Measurements from ENCODE around the gene VWCE. TPM values are rescaled to one million over a fixed set of nuclear protein-coding genes. Genes with fewer than 3 reads are reported as not detected.
A peak's percentile ranks its signal among the peaks of the same experiment; 100 is the strongest.
"Not testable (repeated sequence)": the region's sequence is repeated elsewhere in the genome, so short reads cannot be mapped to it uniquely, and the experiment has no call there.

Gene VWCE
- total RNA-seq, 1 experiment from 2014 or later, result not detected

- no peaks in the 10 kb centered on the region for H3K27me3 ChIP-seq
- H3K36me3 ChIP-seq, result no peaks in the 10 kb centered on the region
- no peaks in the 10 kb centered on the region for H3K9me3 ChIP-seq
- H3K4me3 ChIP-seq, result no peak overlapping the region
- no peak for DNase-seq
Measured at GRCh38 chr11:61273178-61274078, 21.7 kb downstream of the VWCE start.

- Histone ChIP-seq H3K27me3 (no peaks in the 10 kb centered on the region), H3K36me3 (no peaks in the 10 kb centered on the region), H3K9me3 (no peaks in the 10 kb centered on the region), H3K4me3 (no peak overlapping the region)
- no peak for DNase-seq
Measured at GRCh38 chr11:61272731-61273130, 22.4 kb downstream of the VWCE start.

GRCh38 chr11:61270354-61271076 is 24.6 kb downstream of the VWCE start:
- no peak for DNase-seq
- Histone ChIP-seq H3K27me3 (no peaks in the 10 kb centered on the region), H3K9me3 (no peaks in the 10 kb centered on the region), H3K4me3 (no peak overlapping the region), H3K36me3 (no peaks in the 10 kb centered on the region)

- no peak for DNase-seq
- H3K4me3 ChIP-seq, result no peak overlapping the region
- no peaks in the 10 kb centered on the region for H3K27me3 ChIP-seq
- no peaks in the 10 kb centered on the region for H3K9me3 ChIP-seq
- no peaks in the 10 kb centered on the region for H3K36me3 ChIP-seq
Measured at GRCh38 chr11:61268588-61269250, 26.4 kb downstream of the VWCE start.

DNA sequence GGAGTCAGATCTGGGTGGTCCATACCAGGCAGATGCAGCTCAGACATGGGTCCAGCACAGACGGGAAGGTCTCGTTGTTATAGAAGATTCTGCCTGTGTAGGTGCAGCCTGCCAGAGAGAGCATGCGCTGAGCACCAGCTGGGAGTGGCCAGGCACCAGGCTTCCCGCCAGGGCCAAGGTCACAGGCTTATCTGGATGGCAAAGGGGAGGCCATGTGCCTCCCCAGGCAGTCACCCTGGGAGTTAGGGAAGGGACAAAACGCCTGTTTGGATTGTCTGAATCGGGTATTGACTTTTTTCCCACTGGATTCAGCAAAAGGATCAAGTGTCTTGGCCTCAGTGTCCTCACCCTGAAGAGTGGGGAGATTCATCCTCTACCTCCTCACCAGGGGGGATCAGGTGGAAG is 27.7 kb downstream of the VWCE start:
- Histone ChIP-seq H3K9me3 (no peaks in the 10 kb centered on the region), H3K4me3 (no peak overlapping the region), H3K27me3 (no peaks in the 10 kb centered on the region), H3K36me3 (no peaks in the 10 kb centered on the region)
- DNase-seq, result no peak

GRCh38 chr11:61266602-61267001 is 28.5 kb downstream of the VWCE start:
- H3K9me3 ChIP-seq, result no peaks in the 10 kb centered on the region
- H3K27me3 ChIP-seq, result no peaks in the 10 kb centered on the region
- no peaks in the 10 kb centered on the region for H3K36me3 ChIP-seq
- H3K4me3 ChIP-seq, result no peak overlapping the region
- DNase-seq, result no peak

- Histone ChIP-seq H3K27me3 (no peaks in the 10 kb centered on the region), H3K36me3 (no peaks in the 10 kb centered on the region), H3K9me3 (no peaks in the 10 kb centered on the region), H3K4me3 (no peak overlapping the region)
- DNase-seq, result no peak
Measured at GRCh38 chr11:61265357-61265756, 29.8 kb downstream of the VWCE start.

GRCh38 chr11:61264795-61265194 is 30.3 kb downstream of the VWCE start:
- no peak overlapping the region for H3K4me3 ChIP-seq
- no peaks in the 10 kb centered on the region for H3K9me3 ChIP-seq
- H3K27me3 ChIP-seq, result no peaks in the 10 kb centered on the region
- no peaks in the 10 kb centered on the region for H3K36me3 ChIP-seq
- DNase-seq, result no peak

GRCh38 chr11:61264371-61264770 is 30.7 kb downstream of the VWCE start:
- Histone ChIP-seq H3K36me3 (no peaks in the 10 kb centered on the region), H3K4me3 (no peak overlapping the region), H3K27me3 (no peaks in the 10 kb centered on the region), H3K9me3 (no peaks in the 10 kb centered on the region)
- DNase-seq, result no peak

DNA sequence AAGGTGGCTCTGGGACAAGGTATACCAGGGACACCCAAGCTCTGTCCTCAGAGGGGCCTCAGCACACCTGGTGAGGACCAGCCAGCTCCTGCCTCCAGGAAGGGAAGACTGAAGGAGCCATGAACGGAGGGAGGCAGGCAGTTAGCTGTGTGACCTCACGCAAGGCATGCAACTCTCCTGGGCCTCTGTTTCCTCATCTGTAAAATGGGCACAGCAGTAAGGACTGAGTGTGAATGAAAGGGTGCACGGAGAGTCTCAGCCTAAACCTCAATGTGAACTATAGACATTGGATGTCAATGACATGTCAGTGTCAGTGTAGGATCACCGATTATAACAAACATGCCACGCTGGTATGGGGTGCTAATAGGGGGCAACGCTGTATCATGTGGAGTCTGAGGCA is 35.8 kb downstream of the VWCE start:
- Histone ChIP-seq H3K27me3 (no peaks in the 10 kb centered on the region), H3K9me3 (no peaks in the 10 kb centered on the region)

DNA sequence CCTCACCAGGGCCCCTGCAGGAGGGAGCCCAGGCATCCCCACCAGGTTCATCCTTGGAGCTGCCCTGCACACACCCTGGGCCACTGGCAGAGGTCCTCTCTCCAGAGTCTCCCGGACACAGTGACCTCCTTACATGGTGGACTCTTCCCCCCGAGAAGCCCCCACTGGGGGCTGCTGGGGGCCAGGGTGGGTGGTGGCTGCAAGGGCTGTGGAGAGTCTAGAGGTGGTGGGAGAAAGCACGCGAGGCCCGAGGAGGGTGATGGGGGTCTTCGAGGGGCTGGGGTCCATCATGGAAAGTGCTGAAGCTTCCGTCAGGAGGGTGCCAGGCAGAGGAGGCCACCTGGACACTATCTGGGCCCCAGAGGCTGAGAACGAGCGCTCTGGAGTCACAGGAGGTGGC is 36.6 kb downstream of the VWCE start:
- no peak for DNase-seq

More for the DNA sequence above, 35.8 kb downstream of the VWCE start:
- H3K36me3 ChIP-seq, result no peaks in the 10 kb centered on the region
- H3K4me3 ChIP-seq, result no peak overlapping the region
- DNase-seq, result no peak

GRCh38 chr11:61256710-61257482 is 38.2 kb downstream of the VWCE start:
- Histone ChIP-seq H3K9me3 (no peaks in the 10 kb centered on the region), H3K27me3 (no peaks in the 10 kb centered on the region), H3K36me3 (no peaks in the 10 kb centered on the region), H3K4me3 (no peak overlapping the region)
- DNase-seq, result no peak

More for the DNA sequence above, 36.6 kb downstream of the VWCE start:
- H3K4me3 ChIP-seq, result no peak overlapping the region
- no peaks in the 10 kb centered on the region for H3K9me3 ChIP-seq
- H3K27me3 ChIP-seq, result no peaks in the 10 kb centered on the region
- no peaks in the 10 kb centered on the region for H3K36me3 ChIP-seq

GRCh38 chr11:61254403-61255025 is 40.6 kb downstream of the VWCE start:
- DNase-seq, result peak; percentile 46
- Histone ChIP-seq H3K27me3 (no peaks in the 10 kb centered on the region), H3K36me3 (no peaks in the 10 kb centered on the region), H3K4me3 (no peak overlapping the region), H3K9me3 (no peaks in the 10 kb centered on the region)

GRCh38 chr11:61252332-61252731 is 42.8 kb downstream of the VWCE start:
- not testable (repeated sequence) for DNase-seq, H3K9me3 ChIP-seq, H3K36me3 ChIP-seq, H3K4me3 ChIP-seq, H3K27me3 ChIP-seq

DNA sequence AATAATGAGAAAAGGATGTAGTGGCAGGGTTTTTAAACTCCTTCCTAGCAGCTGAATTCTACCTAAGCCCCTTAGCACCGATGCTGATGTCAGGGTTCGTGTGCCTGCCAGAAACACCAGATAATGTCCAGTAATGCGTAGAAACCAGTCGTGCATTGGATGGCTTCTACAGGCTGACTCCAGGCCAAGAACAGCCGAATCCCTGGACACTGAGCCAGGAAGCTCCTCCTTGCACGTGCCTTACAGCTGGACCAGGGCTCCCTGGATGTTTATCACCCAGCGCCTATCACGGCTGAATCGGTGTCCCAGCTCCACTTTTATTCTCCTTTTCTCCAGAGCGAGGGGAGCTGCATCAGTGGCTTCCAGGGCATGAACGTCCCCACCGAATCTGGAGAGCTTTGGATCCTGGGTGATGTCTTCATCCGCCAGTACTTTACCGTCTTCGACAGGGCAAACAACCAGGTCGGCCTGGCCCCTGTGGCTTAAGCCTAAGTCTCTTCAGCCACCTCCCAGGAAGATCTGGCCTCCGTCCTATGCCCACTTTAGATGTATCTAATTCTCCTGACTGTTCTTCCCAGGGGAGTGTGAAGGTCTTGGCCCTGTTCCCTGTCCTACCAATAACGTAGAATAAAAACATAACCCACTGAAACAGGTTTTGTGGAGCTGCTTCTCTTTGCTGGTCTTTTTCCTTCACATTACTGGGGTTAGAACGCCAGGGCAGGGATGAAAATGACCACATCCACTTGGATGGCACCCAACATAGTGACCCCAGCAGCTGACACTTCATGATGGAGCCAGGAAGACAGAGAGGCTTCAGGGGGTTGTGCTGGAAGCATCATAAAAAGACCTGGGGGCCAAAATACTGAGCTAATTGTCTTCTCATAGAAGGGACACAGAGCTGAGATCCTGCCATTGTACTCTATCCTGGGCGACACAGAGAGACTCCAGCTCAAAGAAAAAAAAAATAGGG is 44.0 kb downstream of the VWCE start:
- H3K27me3 ChIP-seq, H3K36me3 ChIP-seq, H3K4me3 ChIP-seq, H3K9me3 ChIP-seq, DNase-seq: not testable (repeated sequence)

Measured in MG63 (cell line).